Activated T-cell treated with anti-CD3 and anti-CD28 coated beads for 24 hours (primary cell): Measurements from ENCODE around the gene TMEM187.

Experiments
- DNase-seq: peaks from one replicate; pipeline ENCODE4 v3.0.0-alpha.2; 2020; ENCODE audit warnings: low read depth

The TMEM187 gene

DNA sequence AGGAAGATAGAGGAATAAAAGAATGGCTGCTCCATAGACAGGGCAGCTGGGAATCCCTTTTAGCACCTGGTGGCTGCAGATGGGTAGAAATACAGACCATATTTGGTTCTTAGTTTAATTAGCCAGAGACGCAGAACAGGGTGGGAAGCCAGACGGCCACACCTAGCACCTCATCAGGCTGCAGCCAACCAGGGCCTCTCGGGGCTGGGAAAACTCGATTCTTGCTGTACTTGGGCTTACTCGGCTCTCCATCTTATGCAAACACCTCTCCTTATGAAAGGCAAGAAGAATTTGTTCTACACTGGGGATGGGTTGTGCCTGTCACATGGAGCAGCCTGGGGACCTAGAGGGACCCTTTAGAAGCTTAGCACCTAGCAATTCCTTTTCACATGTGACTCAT, 27.5 kb downstream of the TMEM187 start:
- DNase-seq: no peak

GRCh38 chrX:154002215-154002719, 29.7 kb downstream of the TMEM187 start:
- DNase-seq: no peak

- DNase-seq: no peak
Observed at GRCh38 chrX:154004315-154004714, 31.8 kb downstream of the TMEM187 start.

DNA sequence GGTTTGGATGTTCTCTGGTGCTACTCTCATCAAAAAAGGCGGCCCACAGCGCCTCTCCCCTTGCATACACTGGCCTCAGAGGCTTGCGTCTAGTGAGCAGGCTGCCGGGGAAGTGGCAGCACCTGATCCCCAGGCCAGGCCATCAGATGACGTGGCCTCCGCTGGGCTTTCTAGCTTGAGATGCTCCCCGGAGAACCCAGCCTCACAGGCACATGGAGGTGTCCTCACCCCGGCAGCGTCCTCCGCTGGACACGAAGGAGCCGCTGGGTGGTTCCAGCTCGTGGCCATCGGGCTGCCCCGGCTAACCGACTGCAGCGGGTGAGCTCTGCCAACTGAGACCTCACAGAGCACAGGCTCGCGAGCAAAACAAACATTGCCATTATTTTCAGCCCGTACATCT, 34.4 kb downstream of the TMEM187 start:
- DNase-seq: no peak

- no peak for DNase-seq
Observed at GRCh38 chrX:154008521-154008920, 36.0 kb downstream of the TMEM187 start.

GRCh38 chrX:154010330-154011087, 38.0 kb downstream of the TMEM187 start:
- no peak for DNase-seq

DNA sequence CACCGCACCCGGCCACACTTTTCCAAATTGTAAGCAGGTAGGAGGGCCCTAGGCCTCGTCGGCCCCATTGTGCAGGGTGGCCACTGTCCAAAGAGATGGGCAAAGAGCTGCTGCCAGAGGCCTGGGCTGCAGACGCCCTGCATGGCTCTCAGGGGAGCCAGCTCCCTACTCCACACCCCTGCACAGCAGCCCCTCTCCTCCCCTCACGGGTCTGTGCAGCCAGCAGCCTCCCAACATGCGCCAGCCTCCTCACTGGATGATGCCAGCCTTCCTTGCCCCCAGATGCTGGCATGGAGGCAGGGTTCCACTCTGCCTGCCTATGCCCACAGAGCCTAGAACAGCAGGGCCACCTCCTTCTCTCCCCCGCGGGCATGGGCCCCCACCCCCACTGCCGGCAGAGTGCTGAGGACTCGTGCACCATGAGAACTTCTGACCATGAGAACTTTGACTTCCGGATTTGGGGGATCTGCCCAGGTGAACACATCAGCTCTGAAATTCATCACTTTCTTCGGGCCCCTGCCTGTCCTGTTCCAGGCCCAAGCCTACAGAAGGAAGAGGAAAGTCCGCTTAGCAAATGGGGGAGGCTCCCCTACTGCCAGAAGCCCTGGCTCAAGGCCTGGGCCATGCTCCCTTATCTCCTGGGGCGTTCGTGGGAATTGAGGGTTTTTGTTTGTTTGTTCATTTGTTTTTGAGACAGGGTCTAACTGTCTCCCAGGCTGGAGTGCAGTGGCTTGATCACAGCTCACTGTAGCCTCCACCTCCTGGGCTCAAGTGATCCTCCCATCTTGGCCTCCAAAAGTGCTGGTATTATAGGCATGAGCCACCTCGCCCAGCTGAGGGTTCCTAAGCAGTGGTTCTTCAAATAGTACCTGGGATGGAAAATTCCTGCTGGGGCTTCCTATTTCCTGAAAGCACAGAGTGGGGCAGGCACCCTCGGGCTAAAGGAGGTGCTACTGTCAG, 39.1 kb downstream of the TMEM187 start:
- DNase-seq: no peak

DNA sequence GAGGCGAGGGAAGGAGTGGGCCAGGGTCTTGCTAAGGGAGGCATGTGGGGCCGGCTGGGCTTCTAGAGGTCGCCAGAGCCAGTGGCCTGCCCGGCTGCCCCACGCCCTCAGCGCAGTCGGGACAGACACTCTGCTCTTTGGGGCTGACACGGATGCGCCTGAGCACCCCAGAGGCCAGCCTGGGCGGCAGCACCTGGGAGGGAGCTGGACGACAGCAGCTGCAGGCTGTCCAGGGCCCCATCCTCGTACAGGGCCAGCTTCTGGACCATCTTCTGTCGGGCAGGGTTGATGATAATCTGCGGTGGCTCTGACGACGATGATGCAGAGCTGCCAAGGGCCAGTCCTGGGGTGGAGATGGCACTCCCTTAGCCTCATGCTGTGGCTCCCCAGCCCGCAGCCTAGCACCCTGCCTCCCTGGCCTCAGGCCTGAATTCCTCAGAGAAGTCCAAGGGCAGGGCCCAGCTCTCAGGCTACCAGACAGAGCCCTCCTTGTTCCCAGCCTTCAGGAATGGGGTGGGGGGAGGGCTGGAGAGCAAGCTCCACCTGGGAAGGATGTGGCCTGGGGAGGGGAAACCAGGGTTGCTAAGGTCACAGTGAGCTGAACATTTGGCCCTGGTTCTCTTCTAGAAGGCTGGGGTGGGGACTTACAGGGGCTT, 39.9 kb downstream of the TMEM187 start:
- no peak for DNase-seq

DNA sequence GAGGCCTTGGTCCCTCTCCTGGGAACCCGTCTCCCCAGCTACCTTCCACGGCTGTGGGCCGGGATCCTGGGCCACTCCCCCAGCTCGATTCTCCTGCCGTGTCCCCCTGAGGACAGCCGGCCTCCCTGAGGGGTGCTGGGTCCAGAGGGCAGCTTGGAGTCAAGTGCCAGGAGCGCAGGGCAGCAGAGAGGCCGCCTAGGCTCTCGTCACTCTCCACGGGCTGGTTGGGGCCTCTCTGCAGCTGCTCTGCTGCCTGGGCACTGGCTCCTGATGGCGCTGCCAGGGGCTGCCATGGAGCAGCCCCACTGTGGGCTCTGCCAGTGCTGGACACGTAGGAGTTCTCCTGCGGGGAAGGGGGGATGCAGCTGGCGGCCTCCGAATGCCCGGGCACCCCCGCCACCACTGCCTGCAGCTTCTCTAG, 40.5 kb downstream of the TMEM187 start:
- DNase-seq: no peak

- DNase-seq: no peak
Observed at GRCh38 chrX:154013614-154014360, 41.2 kb downstream of the TMEM187 start.

- no peak for DNase-seq
Observed at GRCh38 chrX:154014429-154015380, 42.2 kb downstream of the TMEM187 start.

DNA sequence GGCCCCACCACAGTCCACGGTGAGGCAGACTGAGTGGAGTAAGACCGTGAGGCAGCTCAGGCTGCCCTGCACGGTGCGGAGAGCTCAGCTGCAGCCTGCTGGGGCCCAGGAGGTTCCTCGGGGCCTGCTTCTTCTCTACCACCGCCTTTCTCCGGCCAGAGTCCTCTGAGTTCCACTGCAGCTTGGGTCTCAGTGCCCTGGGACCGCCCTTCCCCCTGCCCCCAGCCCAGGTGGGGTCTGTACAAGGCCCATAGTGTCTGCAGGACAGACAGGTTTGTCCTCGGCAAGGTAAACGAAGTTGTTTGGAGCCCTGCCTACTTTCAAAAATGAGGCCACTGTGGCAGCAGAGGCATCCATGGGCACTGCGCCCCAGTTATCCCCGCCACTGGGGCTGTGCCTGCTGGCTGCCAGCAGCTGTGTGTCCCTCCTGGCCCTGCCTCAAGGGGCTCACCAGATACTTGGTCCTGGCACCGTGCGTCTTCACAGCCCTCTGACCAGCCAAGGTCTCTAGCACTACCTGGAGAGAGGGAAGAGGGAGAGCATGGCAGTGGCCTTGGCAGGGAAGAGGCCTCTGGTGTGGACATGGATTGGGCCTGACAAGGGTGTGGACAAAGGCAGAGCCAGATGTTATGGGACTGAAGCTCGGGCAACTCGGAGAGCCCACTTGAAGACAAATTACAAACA, 43.2 kb downstream of the TMEM187 start:
- DNase-seq: no peak

DNA sequence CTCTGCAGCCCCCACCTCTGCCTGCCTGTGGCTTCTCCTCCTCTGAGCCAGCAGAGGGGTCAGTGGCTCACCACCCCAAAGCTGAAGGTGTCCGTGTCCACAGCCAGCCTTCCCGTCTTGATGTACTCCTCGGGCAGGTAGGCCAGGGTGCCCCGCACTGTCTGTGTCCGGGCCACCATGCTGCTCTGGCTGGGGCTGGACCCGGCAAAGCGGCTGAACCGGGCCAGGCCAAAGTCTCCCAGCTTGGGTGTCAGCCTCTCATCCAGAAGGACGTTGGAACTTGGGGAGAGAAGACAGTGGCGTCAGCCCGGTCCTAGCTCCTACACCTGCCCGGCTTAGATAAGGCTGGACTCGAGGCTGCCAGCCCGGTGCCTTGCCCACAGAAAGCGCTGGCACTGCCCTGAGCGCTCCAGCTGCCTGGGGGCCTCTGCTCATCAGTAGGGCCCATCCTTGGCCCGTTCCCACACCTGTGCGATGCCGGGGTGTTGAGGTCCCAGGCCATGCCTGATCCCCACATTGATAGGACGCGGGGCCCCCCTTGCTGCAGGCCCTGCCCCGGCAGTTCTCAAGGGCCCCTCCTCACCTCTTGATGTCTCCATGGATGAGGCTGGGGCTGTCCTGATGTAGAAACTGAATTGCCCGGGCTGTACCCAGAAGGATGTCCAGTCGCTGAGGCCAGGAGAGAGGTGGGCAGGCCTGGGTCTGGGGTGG, 44.0 kb downstream of the TMEM187 start:
- no peak for DNase-seq

GRCh38 chrX:154017766-154018517, 45.4 kb downstream of the TMEM187 start:
- DNase-seq: no peak

- no peak for DNase-seq
Observed at GRCh38 chrX:154018518-154019060, 46.0 kb downstream of the TMEM187 start.

- DNase-seq: no peak
Observed at GRCh38 chrX:154019061-154019621, 46.6 kb downstream of the TMEM187 start.

DNA sequence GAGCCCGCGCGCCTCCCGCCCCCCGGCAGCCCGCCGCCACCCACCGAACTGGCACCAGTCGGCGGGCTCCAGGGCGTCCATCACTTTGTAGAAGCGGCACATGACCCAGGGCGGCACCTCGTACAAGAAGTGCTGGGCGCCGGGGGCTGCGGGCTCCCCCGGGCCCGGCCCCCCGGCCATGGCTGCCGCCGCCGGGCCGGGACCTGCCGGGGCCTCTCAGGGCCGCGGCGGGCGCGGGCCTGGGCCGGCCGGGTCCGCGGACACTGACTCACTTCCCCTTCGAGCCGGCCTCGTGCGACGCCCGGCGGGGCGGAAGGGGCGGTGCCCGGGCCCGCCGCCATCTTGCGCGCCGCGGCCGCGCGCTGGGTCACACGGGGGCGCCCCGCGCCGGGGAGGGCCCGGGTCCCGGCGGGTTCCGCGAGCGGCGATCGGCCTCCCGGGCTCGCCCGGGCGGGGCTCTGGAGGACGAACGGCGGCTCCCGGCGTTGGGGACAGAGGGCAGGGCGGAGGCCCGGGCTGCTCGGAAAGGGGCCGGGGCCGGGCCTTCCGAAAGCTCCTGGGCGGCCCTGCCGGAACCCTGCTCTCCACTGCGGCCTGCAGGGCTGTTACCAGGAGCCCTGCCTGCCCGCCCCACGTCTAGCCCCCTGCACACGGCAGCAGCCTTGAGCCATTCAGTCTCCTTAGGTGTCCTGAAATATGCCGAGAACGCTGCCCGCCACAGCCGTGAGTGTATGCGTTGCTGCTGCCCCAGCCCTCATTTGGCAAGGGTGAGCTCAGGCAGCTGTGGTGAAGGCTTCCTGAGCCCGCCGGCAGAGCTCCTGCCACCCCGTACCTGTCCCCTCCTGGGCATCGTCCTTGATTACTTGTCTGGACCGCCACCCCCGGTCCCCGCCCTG, 47.3 kb downstream of the TMEM187 start, which contains the start of gene IRAK1:
IRAK1 (minus strand) TSS at position 270 of the 896 bp plus-strand sequence; CDS start at position 180, 90 bp downstream.
- no peak for DNase-seq
